CD4-positive, alpha-beta T cell treated with Interferon alpha-2 for 1 hour (primary cell): ENCODE results near the gene ALOX5.
A peak's percentile ranks its signal among the peaks of the same experiment; 100 is the strongest.
"Not testable (repeated sequence)": the region's sequence is repeated elsewhere in the genome, so short reads cannot be mapped to it uniquely, and the experiment has no call there.

ENCODE experiments used
- DNase-seq, 2 donors: peaks; one replicate each; pipeline ENCODE4 v3.0.0-alpha.2; 2020 to 2022

The ALOX5 gene

GRCh38 chr10:45408421-45409319, 34.7 kb downstream of the ALOX5 start:
- no peak for DNase-seq

GRCh38 chr10:45409347-45409746, 35.3 kb downstream of the ALOX5 start:
- not testable (repeated sequence) for DNase-seq

- no peak for DNase-seq
These were observed 35.8 kb downstream of the ALOX5 start for GRCh38 chr10:45409782-45410181.

GRCh38 chr10:45410489-45410806, 36.4 kb downstream of the ALOX5 start:
- DNase-seq, result no peak

- DNase-seq, result peak in 1 of 2 donors; percentile 37
These were observed 37.0 kb downstream of the ALOX5 start for GRCh38 chr10:45410807-45411606.

GRCh38 chr10:45411607-45411940, 37.6 kb downstream of the ALOX5 start:
- DNase-seq, result no peak

GRCh38 chr10:45415062-45415461, 41.0 kb downstream of the ALOX5 start:
- DNase-seq, result not testable (repeated sequence)

GRCh38 chr10:45416603-45417002, 42.6 kb downstream of the ALOX5 start:
- no peak for DNase-seq

- DNase-seq, result no peak
These were observed 43.7 kb downstream of the ALOX5 start for GRCh38 chr10:45417746-45418145.

GRCh38 chr10:45418417-45418848, 44.4 kb downstream of the ALOX5 start:
- no peak for DNase-seq

GRCh38 chr10:45418849-45419675, 45.0 kb downstream of the ALOX5 start:
- DNase-seq, result peak; percentile 74 to 79

- DNase-seq, result no peak
These were observed 45.6 kb downstream of the ALOX5 start for GRCh38 chr10:45419676-45420025.

GRCh38 chr10:45420453-45421192, 46.6 kb downstream of the ALOX5 start:
- peak; percentile 88 to 90 for DNase-seq

- peak; percentile 71 to 75 for DNase-seq
These were observed 47.4 kb downstream of the ALOX5 start for GRCh38 chr10:45421221-45422097.

GRCh38 chr10:45422207-45422865, 48.3 kb downstream of the ALOX5 start:
- no peak for DNase-seq

- DNase-seq, result no peak
These were observed 49.0 kb downstream of the ALOX5 start for GRCh38 chr10:45422866-45423659.

- no peak for DNase-seq
These were observed 50.0 kb downstream of the ALOX5 start for GRCh38 chr10:45423976-45424499.

GRCh38 chr10:45424668-45425404, 50.8 kb downstream of the ALOX5 start:
- DNase-seq, result no peak
